ENCODE measurements around the gene SPTBN1.

The SPTBN1 gene

DNA sequence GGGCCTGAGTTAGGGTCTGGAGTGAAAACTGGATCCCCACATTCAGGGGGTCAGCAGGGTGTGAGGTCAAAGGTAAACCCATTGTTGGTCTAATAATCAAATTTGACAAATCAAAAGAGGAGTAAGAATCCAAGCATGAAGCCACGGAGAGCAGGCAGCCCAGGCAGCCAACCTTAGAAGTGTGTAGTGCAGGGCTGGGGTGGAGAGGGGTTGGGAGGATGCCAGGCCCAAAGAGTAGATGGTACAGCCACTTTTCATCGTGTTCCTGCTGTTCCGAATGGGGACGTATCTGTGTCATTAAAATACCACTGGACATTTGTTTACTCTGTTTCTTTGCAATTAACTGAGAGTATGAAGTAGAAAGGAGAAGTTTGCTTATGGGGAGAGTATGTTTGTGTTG is 16.5 kb upstream of the SPTBN1 start:
- Histone ChIP-seq H3K4me3 (no peak overlapping the region), H3K27ac (no peak overlapping the region), H3K36me3 (ENCODE audit: insufficient read depth, low read length) (no peaks in the 10 kb centered on the region), H3K9me3 (ENCODE audit: low read depth, low read length) (no peaks in the 10 kb centered on the region), H3K9ac (ENCODE audit: insufficient read length) (no peak overlapping the region)
- no peak for TF ChIP-seq EZH2 (IDR thresholded peaks at IDR 0.05)
- no peak for TF ChIP-seq FOXP2 (optimal IDR thresholded peaks at IDR 0.05; ENCODE audit: control extremely low read depth, extremely low read length, insufficient read depth)
- no peak for TF ChIP-seq POLR2AphosphoS5 (IDR thresholded peaks at IDR 0.05; ENCODE audit: borderline replicate concordance, low read depth, low read length)
- DNase-seq (ENCODE audit: low read depth, low spot score), result no peak

- no peaks in the 10 kb centered on the region for H3K36me3 ChIP-seq (ENCODE audit: insufficient read depth, low read length)
- TF ChIP-seq EZH2 (IDR thresholded peaks at IDR 0.05) (no peak), FOXP2 (optimal IDR thresholded peaks at IDR 0.05; ENCODE audit: control extremely low read depth, extremely low read length, insufficient read depth) (no peak), POLR2AphosphoS5 (IDR thresholded peaks at IDR 0.05; ENCODE audit: borderline replicate concordance, low read depth, low read length) (no peak)
- H3K27ac ChIP-seq, result no peak overlapping the region
- no peak overlapping the region for H3K9ac ChIP-seq (ENCODE audit: insufficient read length)
- H3K9me3 ChIP-seq (ENCODE audit: low read depth, low read length), result no peaks in the 10 kb centered on the region
- no peak for DNase-seq (ENCODE audit: low read depth, low spot score)
- no peak overlapping the region for H3K4me3 ChIP-seq
Observed at GRCh38 chr2:54440050-54440449, 16.1 kb upstream of the SPTBN1 start.

DNA sequence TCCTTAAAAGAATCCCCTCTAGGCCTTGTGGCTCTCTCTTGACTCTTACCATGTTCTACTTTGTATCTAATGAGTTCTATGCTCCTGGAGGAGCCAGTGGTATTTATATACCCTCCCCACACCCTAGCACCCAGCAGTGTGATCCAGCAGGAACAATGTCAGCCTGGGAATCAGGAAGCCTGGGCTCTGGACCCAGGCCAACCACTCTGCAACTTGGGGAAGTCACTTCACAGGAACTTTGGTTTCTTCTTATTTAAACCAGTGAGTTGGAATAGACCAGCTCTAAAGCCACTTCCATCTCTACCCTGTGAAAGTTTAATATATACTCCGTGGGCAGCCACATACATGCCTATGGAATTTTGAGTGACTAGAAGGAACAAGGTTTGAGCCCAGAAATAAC is 11.6 kb upstream of the SPTBN1 start:
- TF ChIP-seq FOXP2 (optimal IDR thresholded peaks at IDR 0.05; ENCODE audit: control extremely low read depth, extremely low read length, insufficient read depth) (no peak), EZH2 (IDR thresholded peaks at IDR 0.05) (no peak), POLR2AphosphoS5 (IDR thresholded peaks at IDR 0.05; ENCODE audit: borderline replicate concordance, low read depth, low read length) (no peak)
- H3K27ac ChIP-seq, result no peak overlapping the region
- no peaks in the 10 kb centered on the region for H3K36me3 ChIP-seq (ENCODE audit: insufficient read depth, low read length)
- H3K9ac ChIP-seq (ENCODE audit: insufficient read length), result no peak overlapping the region
- no peak for DNase-seq (ENCODE audit: low read depth, low spot score)
- H3K4me3 ChIP-seq, result no peak overlapping the region
- no peaks in the 10 kb centered on the region for H3K9me3 ChIP-seq (ENCODE audit: low read depth, low read length)

- Histone ChIP-seq H3K36me3 (ENCODE audit: insufficient read depth, low read length) (no peaks in the 10 kb centered on the region), H3K4me3 (no peak overlapping the region), H3K9me3 (ENCODE audit: low read depth, low read length) (no peaks in the 10 kb centered on the region), H3K9ac (ENCODE audit: insufficient read length) (no peak overlapping the region), H3K27ac (no peak overlapping the region)
- no peak for DNase-seq (ENCODE audit: low read depth, low spot score)
- no peak for TF ChIP-seq EZH2 (IDR thresholded peaks at IDR 0.05)
- no peak for TF ChIP-seq POLR2AphosphoS5 (IDR thresholded peaks at IDR 0.05; ENCODE audit: borderline replicate concordance, low read depth, low read length)
- TF ChIP-seq FOXP2 (optimal IDR thresholded peaks at IDR 0.05; ENCODE audit: control extremely low read depth, extremely low read length, insufficient read depth), result no peak
Observed at GRCh38 chr2:54446122-54446521, 10.0 kb upstream of the SPTBN1 start.

GRCh38 chr2:54446625-54447024 is 9.5 kb upstream of the SPTBN1 start:
- H3K9me3 ChIP-seq (ENCODE audit: low read depth, low read length), result no peaks in the 10 kb centered on the region
- H3K36me3 ChIP-seq (ENCODE audit: insufficient read depth, low read length), result no peaks in the 10 kb centered on the region
- no peak for TF ChIP-seq EZH2 (IDR thresholded peaks at IDR 0.05)
- TF ChIP-seq FOXP2 (optimal IDR thresholded peaks at IDR 0.05; ENCODE audit: control extremely low read depth, extremely low read length, insufficient read depth), result no peak
- TF ChIP-seq POLR2AphosphoS5 (IDR thresholded peaks at IDR 0.05; ENCODE audit: borderline replicate concordance, low read depth, low read length), result no peak
- no peak for DNase-seq (ENCODE audit: low read depth, low spot score)
- H3K9ac ChIP-seq (ENCODE audit: insufficient read length), result no peak overlapping the region
- H3K4me3 ChIP-seq, result no peak overlapping the region
- no peak overlapping the region for H3K27ac ChIP-seq

GRCh38 chr2:54454548-54455130 is 1.5 kb upstream of the SPTBN1 start:
- DNase-seq (ENCODE audit: low read depth, low spot score), result no peak
- no peak for TF ChIP-seq EZH2 (IDR thresholded peaks at IDR 0.05)
- TF ChIP-seq POLR2AphosphoS5 (IDR thresholded peaks at IDR 0.05; ENCODE audit: borderline replicate concordance, low read depth, low read length), result no peak
- TF ChIP-seq FOXP2 (optimal IDR thresholded peaks at IDR 0.05; ENCODE audit: control extremely low read depth, extremely low read length, insufficient read depth), result no peak
- Histone ChIP-seq H3K36me3 (ENCODE audit: insufficient read depth, low read length) (no peaks in the 10 kb centered on the region), H3K9me3 (ENCODE audit: low read depth, low read length) (no peaks in the 10 kb centered on the region), H3K4me3 (no peak overlapping the region), H3K27ac (no peak overlapping the region), H3K9ac (ENCODE audit: insufficient read length) (no peak overlapping the region)

DNA sequence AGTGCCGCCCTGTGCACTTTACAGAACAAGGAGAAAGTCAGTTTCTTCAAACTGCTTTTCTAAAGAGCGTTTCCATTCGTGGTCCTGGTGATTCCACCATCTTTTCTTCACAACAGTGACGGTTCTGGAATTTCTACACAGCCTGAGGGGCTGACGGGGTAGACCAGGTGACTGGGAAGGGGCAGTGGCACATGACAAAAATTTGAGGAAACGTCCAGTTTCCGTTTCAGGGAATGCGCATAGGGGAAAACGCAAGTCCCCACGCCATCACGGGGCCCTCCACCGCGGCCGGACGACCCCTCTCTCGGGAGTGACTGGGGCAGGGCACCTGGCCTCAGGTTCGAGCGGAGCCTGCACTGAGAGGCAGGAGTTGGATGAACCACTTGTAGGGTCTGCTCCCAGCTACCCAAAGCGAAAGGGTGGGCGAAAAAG is 980 bp upstream of the SPTBN1 start:
- Histone ChIP-seq H3K4me3 (no peak overlapping the region), H3K9ac (ENCODE audit: insufficient read length) (no peak overlapping the region), H3K27ac (no peak overlapping the region), H3K36me3 (ENCODE audit: insufficient read depth, low read length) (no peaks in the 10 kb centered on the region), H3K9me3 (ENCODE audit: low read depth, low read length) (no peaks in the 10 kb centered on the region)
- DNase-seq (ENCODE audit: low read depth, low spot score), result no peak
- TF ChIP-seq POLR2AphosphoS5 (IDR thresholded peaks at IDR 0.05; ENCODE audit: borderline replicate concordance, low read depth, low read length), result no peak
- TF ChIP-seq EZH2 (IDR thresholded peaks at IDR 0.05), result no peak
- no peak for TF ChIP-seq FOXP2 (optimal IDR thresholded peaks at IDR 0.05; ENCODE audit: control extremely low read depth, extremely low read length, insufficient read depth)

DNA sequence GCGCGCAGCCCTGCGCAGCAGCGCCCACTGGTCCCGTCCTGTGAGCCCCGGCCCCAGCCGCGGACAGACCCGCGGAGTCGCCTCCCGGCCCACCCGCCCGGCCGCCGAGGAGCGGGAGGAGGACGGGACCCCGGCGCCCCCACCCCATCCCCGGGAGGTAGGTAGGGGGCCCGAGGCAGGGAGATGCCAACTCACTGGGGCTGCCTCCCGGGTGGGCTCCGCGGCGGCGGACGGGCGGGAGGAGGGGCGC is 160 bp downstream of the SPTBN1 start:
- Histone ChIP-seq H3K4me3 (peak overlapping the region; percentile 94), H3K9me3 (ENCODE audit: low read depth, low read length) (no peaks in the 10 kb centered on the region), H3K9ac (ENCODE audit: insufficient read length) (no peak overlapping the region), H3K36me3 (ENCODE audit: insufficient read depth, low read length) (no peaks in the 10 kb centered on the region), H3K27ac (no peak overlapping the region)
- no peak for DNase-seq (ENCODE audit: low read depth, low spot score)
- no peak for TF ChIP-seq FOXP2 (optimal IDR thresholded peaks at IDR 0.05; ENCODE audit: control extremely low read depth, extremely low read length, insufficient read depth)
- no peak for TF ChIP-seq EZH2 (IDR thresholded peaks at IDR 0.05)
- no peak for TF ChIP-seq POLR2AphosphoS5 (IDR thresholded peaks at IDR 0.05; ENCODE audit: borderline replicate concordance, low read depth, low read length)

GRCh38 chr2:54456612-54457322 is 640 bp downstream of the SPTBN1 start:
- H3K9me3 ChIP-seq (ENCODE audit: low read depth, low read length), result no peaks in the 10 kb centered on the region
- no peak overlapping the region for H3K27ac ChIP-seq
- H3K36me3 ChIP-seq (ENCODE audit: insufficient read depth, low read length), result no peaks in the 10 kb centered on the region
- TF ChIP-seq FOXP2 (optimal IDR thresholded peaks at IDR 0.05; ENCODE audit: control extremely low read depth, extremely low read length, insufficient read depth) (no peak), EZH2 (IDR thresholded peaks at IDR 0.05) (no peak), POLR2AphosphoS5 (IDR thresholded peaks at IDR 0.05; ENCODE audit: borderline replicate concordance, low read depth, low read length) (no peak)
- H3K4me3 ChIP-seq, result peak overlapping the region; percentile 94
- DNase-seq (ENCODE audit: low read depth, low spot score), result no peak
- peak overlapping the region; percentile 57 for H3K9ac ChIP-seq (ENCODE audit: insufficient read length)
